Ectodermal cell (in vitro differentiated cells): Measurements from ENCODE around the gene PRSS58.

Source experiments
- H3K27ac ChIP-seq: 2 replicates; pipeline ENCODE4 v1.7.0; 2013; ENCODE audit warnings: mild to moderate bottlenecking, low read depth, low read length; ENCODE audit not compliant: insufficient read depth, poor library complexity, severe bottlenecking
- H3K27me3 ChIP-seq: 2 replicates; pipeline ENCODE4 v1.7.0; 2013; ENCODE audit warnings: mild to moderate bottlenecking, low read length; ENCODE audit not compliant: insufficient read depth, control insufficient read depth, poor library complexity, severe bottlenecking
- H3K36me3 ChIP-seq: one replicate; pipeline ENCODE4 v1.7.0; 2013; ENCODE audit warnings: low read length; ENCODE audit not compliant: control insufficient read depth, insufficient read depth
- H3K4me1 ChIP-seq: one replicate; pipeline ENCODE4 v1.7.0; 2013; ENCODE audit warnings: low read length; ENCODE audit not compliant: control insufficient read depth, insufficient read depth
- H3K4me3 ChIP-seq: 2 replicates; pipeline ENCODE4 v1.7.0; 2013; ENCODE audit warnings: low read depth, low read length, control low read depth; ENCODE audit not compliant: insufficient read depth
- H3K9me3 ChIP-seq: 2 replicates; pipeline ENCODE4 v1.7.0; 2013; ENCODE audit warnings: mild to moderate bottlenecking, low read length, moderate library complexity; ENCODE audit not compliant: control insufficient read depth
- WGBS, 2 experiments: methylation state at CpG; one replicate each; pipeline ENCODE4 v1.1.7; 2013; ENCODE audit warnings: missing lambda C conversion rate in 2 of 2; 5-methylcytosine and 5-hydroxymethylcytosine counted together

The PRSS58 gene

DNA sequence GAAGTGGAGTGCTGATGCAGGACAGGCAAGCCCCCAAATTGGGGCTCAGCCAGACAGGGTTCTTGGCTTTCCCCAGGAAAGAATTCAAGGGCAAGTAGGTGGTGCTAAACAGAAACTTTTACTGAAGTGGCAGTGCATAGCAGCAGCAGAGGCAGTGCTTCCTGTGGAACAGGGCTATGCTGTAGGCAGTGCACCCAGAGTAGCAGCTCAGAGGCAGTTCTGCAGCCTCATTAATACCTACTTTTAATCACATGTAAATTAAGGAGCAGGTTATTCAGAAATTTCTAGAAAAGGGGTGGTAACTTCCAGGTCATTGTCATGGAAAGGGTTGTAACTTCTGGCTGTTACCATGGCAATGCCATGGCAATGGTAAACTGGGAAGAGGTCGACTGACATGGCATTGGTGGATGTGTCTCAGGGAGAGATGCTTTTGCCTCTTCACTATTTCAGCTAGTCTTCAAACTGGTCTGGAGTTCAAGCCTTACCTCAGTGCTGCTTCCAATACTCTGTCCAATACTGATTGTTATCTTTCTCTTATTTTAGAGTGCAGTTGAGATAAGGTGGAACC, 29.2 kb downstream of the PRSS58 start:
- Histone ChIP-seq H3K27ac (no peak overlapping the region), H3K4me1 (no peaks in the 10 kb centered on the region), H3K36me3 (no peaks in the 10 kb centered on the region), H3K27me3 (no peaks in the 10 kb centered on the region), H3K4me3 (no peak overlapping the region), H3K9me3 (no peaks in the 10 kb centered on the region)
- WGBS, 2 experiments = 73 to 100% methylated on average over 1 of the region's 1 CpG
